GM13977 (cell line): Measurements from ENCODE around the gene TMEM98.
"Not testable (repeated sequence)": the region's sequence is repeated elsewhere in the genome, so short reads cannot be mapped to it uniquely, and the experiment has no call there.

Source experiments
- DNase-seq: peaks from one replicate; pipeline ENCODE4 v3.0.0; 2012; ENCODE audit warnings: low spot score
- in situ Hi-C: fragments of 300-500 bp; cut with MboI; formaldehyde crosslinking; loops from one replicate; pipeline ENCODE4 v1.12.0; 2022; ENCODE audit warnings: low sequenced_read_pairs, low pct_unique_long_range_greater_than_20kb, mixed read lengths, inconsistent platforms; ENCODE audit not compliant: unreplicated experiment
- TF ChIP-seq, protein P1 (sequence below): IDR thresholded peaks from 2 replicates; pipeline ENCODE4 v1.5.1; 2012; ENCODE audit warnings: mild to moderate bottlenecking, control low read depth; ENCODE audit not compliant: insufficient read depth; ENCODE audit errors: extremely low read depth, missing control alignments

Gene TMEM98

DNA sequence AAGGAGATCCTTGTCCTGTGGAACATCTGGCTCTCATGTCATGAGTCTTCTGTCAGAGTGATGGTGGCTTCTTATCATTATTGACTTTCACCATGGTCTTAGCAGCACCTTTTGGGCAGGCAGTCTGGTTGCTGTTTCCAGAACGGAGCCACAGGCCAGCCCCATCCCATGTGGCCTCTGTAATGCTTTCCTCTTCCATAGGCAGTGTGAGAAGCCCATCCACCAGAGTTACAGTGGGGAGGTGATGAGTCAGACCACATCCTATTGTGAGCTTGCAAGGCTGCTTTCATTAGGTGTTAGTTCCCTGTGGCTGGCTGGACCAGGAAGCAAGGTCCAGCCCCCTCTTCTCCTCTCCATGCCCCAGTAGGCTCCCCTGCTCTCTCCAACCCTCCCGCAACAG, 32.9 kb downstream of the TMEM98 start:
- TF ChIP-seq, protein P1, sequence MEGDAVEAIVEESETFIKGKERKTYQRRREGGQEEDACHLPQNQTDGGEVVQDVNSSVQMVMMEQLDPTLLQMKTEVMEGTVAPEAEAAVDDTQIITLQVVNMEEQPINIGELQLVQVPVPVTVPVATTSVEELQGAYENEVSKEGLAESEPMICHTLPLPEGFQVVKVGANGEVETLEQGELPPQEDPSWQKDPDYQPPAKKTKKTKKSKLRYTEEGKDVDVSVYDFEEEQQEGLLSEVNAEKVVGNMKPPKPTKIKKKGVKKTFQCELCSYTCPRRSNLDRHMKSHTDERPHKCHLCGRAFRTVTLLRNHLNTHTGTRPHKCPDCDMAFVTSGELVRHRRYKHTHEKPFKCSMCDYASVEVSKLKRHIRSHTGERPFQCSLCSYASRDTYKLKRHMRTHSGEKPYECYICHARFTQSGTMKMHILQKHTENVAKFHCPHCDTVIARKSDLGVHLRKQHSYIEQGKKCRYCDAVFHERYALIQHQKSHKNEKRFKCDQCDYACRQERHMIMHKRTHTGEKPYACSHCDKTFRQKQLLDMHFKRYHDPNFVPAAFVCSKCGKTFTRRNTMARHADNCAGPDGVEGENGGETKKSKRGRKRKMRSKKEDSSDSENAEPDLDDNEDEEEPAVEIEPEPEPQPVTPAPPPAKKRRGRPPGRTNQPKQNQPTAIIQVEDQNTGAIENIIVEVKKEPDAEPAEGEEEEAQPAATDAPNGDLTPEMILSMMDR = no peak
- in situ Hi-C loops = no loop called here
- no peak for DNase-seq

DNA sequence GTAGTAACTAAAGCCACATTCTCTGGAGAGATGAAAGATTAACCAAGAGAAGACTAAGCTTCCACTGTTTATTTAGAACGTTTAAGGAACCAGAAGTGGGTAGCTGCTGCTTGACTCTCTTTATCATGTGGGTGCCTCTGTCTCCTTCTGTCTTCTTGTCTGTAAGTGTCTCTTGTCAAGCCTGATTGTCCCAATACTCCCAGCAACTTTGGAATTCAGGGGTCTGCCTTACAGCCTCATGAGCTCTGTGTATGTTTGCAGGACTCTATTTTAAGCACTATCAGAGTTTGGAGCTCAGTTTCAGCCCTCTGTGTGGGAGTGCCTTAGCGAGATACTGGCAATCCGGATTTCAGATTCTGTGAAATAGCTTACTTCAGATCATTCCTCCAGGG, 34.4 kb downstream of the TMEM98 start:
- no peak for DNase-seq
- TF ChIP-seq, protein P1 = no peak
- in situ Hi-C loops = no loop called here

DNA sequence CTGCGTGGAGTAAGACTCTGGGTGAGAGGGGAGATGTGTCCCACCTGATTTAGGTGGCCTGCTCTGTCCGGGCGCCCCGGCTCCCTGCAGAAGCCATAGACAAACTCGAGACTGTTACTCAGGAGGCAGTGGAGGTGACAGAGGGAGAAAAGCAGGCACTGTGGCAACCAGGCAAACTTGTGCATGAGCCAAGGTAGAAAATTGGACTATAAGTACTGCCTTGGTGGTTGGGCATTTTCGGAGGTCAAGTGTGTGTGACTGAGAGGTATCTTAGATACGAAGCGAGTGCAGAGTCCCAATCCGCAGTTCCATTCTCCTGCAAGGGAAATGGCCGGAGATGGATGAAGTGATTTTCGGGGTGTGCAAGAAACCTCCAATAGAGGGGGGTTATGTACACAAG, 36.6 kb downstream of the TMEM98 start:
- DNase-seq = no peak
- TF ChIP-seq, protein P1 = no peak
- in situ Hi-C loops = no loop called here

DNA sequence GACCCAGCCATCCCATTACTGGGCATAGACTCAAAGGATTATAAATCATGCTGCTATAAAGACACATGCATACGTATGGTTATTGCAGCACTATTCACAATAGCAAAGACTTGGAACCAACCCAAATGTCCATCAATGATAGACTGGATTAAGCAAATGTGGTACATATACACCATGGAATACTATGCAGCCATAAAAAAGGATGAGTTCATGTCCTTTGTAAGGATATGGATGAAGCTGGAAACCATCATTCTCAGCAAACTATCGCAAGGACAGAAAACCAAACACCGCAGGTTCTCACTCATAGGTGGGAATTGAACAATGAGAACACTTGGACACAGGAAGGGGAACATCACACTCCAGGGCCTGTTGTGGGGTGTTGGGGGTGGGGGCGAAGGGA, 41.3 kb downstream of the TMEM98 start:
- DNase-seq, in situ Hi-C loops: not testable (repeated sequence)

DNA sequence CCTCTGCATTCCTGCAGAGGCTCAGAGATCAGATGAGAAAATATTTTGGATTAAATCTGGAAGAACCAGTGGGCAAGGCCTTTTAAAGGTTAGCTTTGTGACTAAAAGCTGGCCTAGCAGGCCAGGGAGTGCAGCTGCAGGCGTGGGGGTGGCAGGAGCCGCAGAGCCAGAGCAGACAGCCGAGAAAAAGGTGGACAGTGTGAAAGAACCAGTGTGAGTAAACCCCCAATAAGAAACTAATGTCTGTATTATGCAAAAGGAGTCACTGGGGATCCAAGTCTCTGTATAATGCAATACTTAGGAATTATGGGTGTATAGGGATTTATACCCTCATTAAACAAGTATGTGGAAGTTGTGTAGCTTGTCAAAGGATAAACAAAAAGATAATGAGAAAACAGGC, 42.3 kb downstream of the TMEM98 start:
- DNase-seq = no peak
- TF ChIP-seq, protein P1 = no peak
- in situ Hi-C loops = no loop called here

DNA sequence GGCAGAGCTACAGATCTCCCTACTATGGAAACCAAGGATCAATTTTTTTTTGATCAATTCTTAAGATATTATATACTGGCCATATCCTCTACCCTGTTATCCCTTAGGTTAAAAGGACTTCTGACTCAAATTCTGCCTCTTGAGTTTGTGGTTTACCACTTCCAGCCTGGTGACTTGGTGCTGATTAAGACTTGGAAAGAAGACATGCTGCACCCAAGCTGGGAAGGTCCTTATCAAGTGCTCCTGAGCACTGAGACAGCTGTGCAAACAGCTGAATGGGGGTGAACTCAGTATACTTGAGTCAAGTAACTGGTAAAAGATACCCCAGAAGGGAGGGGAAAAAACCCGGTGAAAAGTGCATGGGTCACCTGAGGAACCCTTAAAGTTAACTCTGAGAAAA, 43.2 kb downstream of the TMEM98 start:
- no peak for DNase-seq
- in situ Hi-C loops = no loop called here
- TF ChIP-seq, protein P1 = no peak

DNA sequence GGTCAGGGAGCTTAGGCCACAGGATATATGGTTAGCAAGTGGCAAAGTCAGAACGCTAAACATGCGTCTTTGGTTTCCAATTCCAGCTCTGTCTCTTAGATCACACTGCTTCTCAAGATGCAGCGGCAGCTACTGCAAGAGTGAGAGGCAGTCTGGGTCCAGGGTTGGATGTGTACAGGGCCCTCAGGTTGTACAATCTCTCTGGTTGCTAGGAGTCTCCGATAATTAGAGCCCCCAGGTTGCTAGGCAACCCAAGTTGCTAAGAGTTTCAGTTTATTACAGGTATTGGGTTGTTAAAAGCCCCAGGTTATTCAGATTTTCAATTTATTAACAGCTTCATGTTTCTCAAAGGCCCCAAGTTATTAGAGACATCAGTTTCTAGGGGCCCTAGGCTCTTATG, 48.2 kb downstream of the TMEM98 start:
- DNase-seq = no peak
- in situ Hi-C loops = no loop called here
- TF ChIP-seq, protein P1 = no peak
